ENCODE results near the gene STYXL1.

The STYXL1 gene

GRCh38 chr7:75971961-75972763 is 75.6 kb downstream of the STYXL1 start:
- DNase-seq, result no peak

GRCh38 chr7:75971309-75971960 is 76.4 kb downstream of the STYXL1 start:
- no peak for DNase-seq

- no peak for DNase-seq
These were observed 77.9 kb downstream of the STYXL1 start for GRCh38 chr7:75969704-75970498.

- DNase-seq, result no peak
These were observed 78.6 kb downstream of the STYXL1 start for GRCh38 chr7:75969182-75969581.

GRCh38 chr7:75968561-75969001 is 79.2 kb downstream of the STYXL1 start:
- no peak for DNase-seq

- no peak for DNase-seq
These were observed 79.8 kb downstream of the STYXL1 start for GRCh38 chr7:75968012-75968411.

GRCh38 chr7:75967487-75967997 is 80.3 kb downstream of the STYXL1 start:
- no peak for DNase-seq

- no peak for DNase-seq
These were observed 80.7 kb downstream of the STYXL1 start for GRCh38 chr7:75967055-75967454.

- DNase-seq, result no peak
These were observed 81.4 kb downstream of the STYXL1 start for GRCh38 chr7:75966190-75966961.

- DNase-seq, result no peak
These were observed 82.2 kb downstream of the STYXL1 start for GRCh38 chr7:75965617-75966016.

GRCh38 chr7:75963381-75963995 is 84.3 kb downstream of the STYXL1 start:
- DNase-seq, result no peak

- DNase-seq, result no peak
These were observed 85.0 kb downstream of the STYXL1 start for GRCh38 chr7:75962607-75963380.

GRCh38 chr7:75961218-75961617 is 86.6 kb downstream of the STYXL1 start:
- no peak for DNase-seq

- DNase-seq, result no peak
These were observed 87.4 kb downstream of the STYXL1 start for GRCh38 chr7:75960372-75960771.

GRCh38 chr7:75958802-75959543 is 88.8 kb downstream of the STYXL1 start:
- DNase-seq, result no peak

- no peak for DNase-seq
These were observed 90.6 kb downstream of the STYXL1 start for GRCh38 chr7:75957021-75957736.

- DNase-seq, result no peak
These were observed 92.4 kb downstream of the STYXL1 start for GRCh38 chr7:75955331-75955955.

GRCh38 chr7:75953931-75954330 is 93.9 kb downstream of the STYXL1 start:
- no peak for DNase-seq

GRCh38 chr7:75953431-75953830 is 94.4 kb downstream of the STYXL1 start:
- no peak for DNase-seq
